GM19239 (cell line): ENCODE data around the gene CAPN11.

Source experiments
- DNase-seq: peaks from one replicate; pipeline ENCODE4 v3.0.0; 2011; ENCODE audit warnings: low spot score; ENCODE audit not compliant: insufficient read length
- FAIRE-seq: peaks from 2 replicates; lab custom pipeline; 2011; peaks lifted over from hg19 to GRCh38; lab: Jason Lieb, UNC

Gene CAPN11

DNA sequence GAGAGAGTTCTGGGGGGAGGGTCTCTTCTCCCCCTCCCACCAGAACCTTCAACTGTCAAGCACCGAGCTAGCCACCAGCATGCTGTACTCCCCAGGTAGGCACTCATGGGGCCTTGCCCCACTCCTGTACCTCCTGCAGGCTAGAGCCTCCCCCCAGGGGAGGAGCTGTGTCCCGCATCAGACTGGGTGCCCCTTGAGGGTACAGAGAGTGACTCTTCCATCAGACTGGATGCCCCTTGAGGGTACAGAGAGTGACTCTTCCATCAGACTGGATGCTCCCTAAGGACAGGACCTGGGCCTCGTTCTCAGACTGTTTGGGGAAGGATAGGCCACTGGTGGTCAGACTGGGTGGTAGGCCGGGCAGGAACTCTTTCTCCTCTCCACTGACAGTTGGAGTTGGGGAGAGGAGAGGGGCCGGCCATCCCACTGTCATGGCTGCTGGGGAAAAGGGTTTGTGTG lies at the start of gene CAPN11:
TSS of gene CAPN11 (plus strand) at position 51 of the 459 bp plus-strand sequence. CDS start at position 80, 29 bp downstream.
- FAIRE-seq = no peak
- no peak for DNase-seq

DNA sequence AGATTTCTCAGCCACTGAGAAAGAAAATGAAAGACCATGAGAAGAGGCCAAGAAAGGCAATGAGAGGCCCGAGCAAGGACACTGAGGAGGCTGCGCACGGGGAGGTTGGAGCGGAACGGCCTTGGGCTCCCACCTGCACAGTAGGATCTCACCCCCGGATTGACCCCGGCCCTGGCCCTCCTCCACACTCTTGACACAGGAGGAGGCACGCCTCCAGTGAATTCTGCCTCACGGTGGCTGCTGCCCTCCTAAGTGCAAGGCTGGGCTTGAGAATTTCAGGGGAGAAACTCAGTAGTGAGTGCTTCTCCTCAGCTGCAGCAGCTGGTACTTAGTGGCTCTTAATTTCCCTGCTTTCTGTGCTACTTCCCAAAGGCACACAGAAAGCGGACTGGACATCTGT lies 49.4 kb upstream of the CAPN11 start:
- FAIRE-seq = no peak
- no peak for DNase-seq

DNA sequence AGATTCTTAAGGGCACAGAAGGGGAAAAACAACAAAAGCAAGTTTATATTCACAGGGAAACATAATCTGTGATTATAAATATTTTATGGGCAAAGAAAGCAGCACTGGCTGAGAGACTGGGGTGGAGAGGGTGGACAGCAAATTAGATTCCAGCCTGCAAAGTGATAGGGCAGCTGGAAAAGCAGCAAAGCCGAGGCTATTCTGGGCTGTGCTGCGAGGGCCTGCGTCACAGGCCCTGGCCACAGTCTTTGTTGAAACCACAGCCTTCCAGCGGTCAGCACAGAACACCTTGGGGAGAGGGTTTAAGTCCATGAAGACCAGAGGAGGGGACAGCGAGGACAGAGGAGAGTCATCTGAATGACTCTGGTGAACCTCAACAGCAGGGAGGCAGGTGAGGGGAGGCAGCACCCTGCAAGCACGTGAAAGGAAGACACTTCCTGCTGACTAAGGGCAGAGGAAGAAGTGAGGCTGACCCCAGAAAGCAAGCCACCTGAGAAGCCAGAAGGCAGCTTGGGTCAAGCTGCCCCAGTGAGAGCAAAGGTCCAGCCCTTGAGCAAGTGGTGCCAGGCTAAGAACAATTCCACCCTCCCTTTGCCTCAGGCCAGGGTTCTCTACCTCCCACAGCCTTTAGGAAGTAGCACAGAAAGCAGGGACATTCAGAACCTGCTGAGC lies 48.5 kb upstream of the CAPN11 start:
- FAIRE-seq (no peak), DNase-seq (no peak)

DNA sequence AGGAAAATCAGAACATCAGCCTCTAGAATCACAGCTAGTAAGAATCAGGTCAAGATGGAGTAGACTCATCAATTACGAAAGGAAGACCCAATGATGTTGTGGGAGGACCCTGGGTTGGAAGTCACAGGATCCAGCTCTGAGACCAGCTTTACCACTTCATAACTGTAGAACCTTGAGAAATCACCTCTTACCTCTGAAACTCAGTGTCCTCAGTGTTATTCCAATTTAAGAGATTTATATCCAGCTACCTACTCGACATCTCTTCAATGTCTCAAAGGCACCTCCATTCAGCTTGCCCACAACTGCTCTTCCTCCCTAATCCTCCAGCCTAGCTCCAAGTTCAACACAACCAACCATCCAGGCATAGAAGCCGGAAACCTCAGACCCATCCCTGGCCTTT lies 47.7 kb upstream of the CAPN11 start:
- no peak for FAIRE-seq

DNA sequence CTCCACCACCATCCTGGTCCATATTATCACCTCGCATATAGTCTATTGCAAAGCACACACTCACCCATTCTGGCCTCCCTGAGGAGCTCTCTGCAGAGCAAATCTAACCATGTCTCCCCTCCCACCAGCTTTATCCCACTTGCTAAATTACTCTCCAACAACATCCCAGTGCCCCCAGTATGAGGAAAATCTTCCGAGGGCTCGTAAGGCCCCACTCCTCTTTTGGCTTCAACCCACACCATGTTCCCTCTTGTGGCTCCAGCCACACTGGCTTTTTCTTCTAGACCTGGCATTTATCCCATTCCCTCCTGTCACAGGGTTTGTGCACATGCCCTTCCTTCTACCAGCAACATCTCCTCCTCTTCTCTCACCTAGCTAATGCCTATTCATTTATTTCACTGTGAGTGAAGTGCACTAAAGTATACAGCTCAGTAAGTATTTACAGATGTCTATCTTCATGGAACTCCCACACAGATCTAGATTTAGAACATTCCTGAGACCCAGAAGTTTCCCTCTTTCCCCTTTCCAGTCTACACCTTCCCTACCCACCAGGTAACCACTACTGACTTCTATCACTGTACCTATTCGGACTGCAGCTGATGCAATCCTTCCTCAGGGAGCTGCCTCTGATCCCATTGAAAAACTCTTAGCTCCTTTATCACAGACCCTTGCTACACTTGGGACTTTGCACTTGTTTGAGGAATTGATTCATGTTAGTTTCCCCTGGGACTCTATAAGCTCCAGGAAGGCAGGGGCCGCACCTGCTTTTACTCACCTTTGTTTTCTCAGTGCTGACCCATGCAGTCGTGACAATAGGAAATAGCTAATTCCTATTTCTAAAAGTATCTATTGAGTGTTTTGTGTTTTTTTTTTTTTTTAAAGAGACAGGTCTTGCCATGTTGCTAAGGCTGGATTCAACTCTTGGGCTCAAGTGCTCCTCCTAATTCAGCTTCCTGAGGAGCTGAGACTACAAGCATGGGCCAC lies 46.9 kb upstream of the CAPN11 start:
- no peak for FAIRE-seq
- DNase-seq = no peak

More for the DNA sequence above, 47.7 kb upstream of the CAPN11 start:
- DNase-seq = no peak

DNA sequence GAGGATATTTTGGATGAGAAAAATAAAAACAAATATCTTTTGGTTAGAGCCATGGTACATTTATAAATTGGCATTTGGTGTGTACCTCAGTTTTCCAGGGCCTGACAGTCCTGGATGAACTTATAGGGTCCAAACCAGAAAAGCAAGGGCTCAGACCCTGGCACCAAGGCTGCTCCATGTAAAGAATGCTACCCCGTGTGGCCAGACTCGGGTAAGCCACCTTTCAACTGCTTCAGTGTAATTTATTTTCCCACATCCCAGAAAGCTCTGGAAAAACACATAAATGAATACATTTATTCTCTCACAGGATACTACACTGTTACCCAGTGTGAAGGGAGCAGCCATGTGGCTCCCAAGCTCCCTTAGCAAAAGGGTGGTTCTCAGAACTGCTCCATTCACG lies 45.2 kb upstream of the CAPN11 start:
- FAIRE-seq = no peak
- DNase-seq = no peak

DNA sequence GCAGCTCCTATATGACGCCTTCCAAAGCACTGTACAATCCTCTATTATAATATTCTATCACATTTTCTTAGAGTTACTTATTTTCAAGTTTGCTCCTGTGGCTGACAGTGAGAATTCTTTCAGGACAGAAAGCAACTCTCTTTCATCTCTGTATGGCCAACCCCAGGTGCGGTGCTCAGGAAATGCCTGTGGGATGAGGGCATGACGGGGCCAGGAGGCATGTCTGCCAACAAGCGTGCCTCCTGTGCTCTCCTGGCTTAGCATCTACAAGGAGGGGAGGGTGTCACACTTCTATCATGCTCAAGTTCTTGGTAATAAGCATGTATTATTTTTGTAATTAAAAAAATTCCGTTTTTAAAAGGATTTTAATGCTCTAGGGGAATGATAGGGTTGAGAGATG lies 42.8 kb upstream of the CAPN11 start:
- FAIRE-seq (no peak), DNase-seq (no peak)

DNA sequence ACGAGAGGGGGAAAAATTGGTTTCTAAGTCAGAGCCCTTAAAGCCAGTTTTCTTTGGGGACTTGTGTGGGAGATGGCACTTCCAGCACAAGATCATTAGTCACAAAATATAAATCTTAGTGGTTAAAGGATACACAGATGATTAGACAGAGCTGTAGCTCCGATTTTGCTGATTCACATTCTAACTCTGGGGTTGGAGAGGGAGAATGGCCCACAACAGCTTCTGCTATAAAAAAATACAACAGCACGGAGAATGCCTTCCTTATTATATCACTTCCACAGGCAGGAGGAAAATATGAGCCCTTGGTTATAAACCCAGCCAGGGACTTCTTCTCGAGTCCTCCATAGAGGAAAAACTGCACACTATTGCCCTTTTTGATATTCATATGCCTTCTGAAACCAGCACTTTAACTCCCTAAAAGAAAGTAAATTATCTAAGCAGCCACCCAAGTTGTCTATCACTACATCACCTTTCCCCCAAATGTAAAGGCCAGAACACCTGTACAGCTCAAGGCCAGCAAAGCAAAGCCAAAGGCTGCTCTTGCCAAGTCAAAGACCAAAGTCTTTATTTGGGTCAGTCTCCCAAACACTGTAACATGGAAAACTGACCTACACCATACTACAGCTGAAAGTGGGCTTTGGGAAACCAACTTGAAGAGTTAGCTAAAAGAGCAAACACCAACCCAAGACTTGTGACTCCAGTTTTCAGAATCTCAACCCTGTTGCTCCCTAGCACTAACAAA lies 41.8 kb upstream of the CAPN11 start:
- no peak for FAIRE-seq
- DNase-seq = no peak

DNA sequence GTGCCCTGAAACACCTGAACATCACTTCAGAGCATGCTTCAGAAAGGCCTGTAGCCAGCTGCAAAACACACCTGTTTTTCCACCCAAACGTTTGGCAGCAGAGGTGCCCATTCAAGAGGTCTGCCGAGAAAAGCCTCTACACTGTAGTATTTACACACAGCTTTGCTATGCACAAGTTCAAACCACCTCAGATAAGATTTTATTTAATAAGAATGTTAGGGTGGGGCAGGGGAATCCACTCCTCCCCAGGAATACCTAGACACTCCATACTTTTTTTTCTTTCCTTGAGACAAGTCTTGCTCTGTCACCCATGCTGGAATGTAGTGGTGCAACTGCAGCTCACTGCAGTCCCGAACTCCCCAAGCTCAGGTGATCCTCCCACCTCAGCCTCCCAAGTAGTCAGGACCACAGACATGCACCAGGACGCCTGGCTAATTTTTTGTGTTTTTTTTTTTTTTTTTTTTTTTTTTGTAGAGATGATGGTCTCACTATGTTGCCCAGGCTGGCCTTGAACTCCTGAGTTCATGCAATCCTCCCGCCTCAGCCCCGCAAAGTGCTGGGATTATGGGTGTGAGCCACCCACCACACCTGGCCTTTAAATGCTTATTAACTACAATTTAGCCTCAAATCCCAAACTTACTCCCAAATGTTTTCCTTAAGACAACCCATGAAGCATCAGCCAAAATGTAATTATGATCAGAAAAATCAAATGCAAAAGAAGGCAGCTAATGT lies 41.1 kb upstream of the CAPN11 start:
- DNase-seq = no peak
- FAIRE-seq = no peak

DNA sequence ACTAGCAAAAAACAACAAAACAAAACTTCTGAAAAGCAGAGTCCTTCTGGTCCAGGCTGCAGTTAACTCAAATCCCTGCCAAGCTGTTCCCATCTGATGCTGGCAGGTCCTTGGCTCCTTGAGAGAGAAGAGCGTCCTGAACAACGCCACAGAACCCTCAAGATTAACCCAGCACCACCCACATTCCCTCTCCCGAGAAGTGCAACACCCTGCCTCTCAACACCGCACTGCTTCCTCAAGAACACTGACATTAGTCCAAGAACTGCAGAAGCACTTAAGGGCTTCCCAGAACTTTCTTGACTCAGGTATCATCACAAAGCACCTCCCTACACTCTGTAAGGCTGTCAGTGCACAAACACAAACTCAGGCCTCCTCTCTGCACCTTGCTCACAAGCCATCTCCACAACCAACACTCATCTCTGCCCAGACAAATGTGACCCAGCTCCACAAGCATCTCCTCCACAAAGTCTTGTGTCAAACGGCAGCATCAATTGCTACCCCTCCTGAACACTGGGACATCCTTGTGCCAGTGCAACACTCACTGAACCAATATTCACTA lies 38.8 kb upstream of the CAPN11 start:
- FAIRE-seq (no peak), DNase-seq (no peak)

DNA sequence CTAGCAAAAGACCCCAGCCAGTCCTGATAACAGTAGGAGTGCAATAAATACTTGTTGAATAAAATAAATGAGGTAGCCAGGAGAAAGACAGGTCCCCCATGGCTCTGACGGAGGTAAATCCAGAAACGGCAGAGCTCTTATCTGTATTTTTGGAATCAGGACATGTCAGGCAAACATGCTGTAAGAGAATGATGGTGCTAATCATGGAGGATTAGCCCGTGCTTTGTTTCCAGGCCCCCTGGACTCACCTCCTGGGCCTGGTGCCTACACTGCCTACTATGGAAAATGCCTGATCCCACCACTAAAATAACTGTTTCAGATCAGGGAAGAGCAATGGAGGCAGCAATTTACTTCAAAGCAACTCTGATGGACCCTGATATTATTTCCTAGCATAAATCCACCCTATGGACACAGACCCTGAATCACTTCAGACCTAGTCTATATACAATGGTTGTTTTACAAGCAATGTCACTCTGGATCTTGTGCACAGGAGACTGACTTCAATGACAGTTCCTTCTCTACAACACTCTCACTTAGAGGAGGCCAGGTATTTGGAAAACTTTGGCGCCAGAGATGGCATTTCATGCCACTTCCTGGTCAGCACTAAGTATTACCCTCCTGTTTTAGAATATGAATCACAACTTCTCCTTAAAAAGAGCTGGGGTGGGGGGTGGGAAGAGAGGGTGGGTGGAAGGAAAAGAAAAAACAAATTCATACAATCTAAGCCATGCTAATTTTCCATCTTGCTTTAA lies 37.8 kb upstream of the CAPN11 start:
- FAIRE-seq (no peak), DNase-seq (no peak)

DNA sequence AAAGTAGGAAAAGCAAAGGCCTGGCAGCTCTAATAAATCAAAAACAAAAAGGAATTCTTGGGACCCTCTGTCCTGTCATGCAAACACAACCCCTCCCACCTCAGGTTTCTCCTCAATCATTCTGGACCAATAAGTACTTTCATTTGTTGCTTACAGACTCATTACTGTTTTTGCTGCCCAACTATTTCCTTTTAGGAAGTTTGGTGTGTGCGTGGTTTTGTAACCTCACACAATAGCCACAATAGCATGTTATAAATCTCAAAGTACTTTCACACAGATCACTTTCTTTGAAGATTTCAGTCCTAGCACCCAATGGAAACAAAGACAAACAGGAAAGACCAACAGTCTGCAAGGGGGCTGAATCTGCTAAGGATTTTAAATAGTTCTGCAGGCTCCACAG lies 35.8 kb upstream of the CAPN11 start:
- no peak for FAIRE-seq
- no peak for DNase-seq

DNA sequence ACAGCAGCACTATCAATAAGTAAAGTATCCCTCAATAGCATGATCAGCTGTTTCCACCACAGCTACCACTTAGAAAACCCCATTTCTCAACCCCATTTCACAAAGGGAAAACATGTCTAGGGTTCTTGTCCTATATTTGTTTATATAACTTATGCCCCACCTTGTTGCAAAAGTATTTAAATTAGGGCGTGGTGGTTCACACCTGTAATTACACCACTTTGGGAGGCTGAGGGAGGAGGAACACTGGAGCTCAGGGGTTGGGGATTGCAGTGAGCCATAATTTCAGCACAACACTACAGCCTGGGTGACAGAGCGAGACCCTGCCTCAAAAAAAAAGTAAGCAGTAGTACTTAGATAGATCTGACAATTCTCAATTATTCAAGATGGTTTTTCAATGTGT lies 35.1 kb upstream of the CAPN11 start:
- no peak for FAIRE-seq
- DNase-seq = no peak

DNA sequence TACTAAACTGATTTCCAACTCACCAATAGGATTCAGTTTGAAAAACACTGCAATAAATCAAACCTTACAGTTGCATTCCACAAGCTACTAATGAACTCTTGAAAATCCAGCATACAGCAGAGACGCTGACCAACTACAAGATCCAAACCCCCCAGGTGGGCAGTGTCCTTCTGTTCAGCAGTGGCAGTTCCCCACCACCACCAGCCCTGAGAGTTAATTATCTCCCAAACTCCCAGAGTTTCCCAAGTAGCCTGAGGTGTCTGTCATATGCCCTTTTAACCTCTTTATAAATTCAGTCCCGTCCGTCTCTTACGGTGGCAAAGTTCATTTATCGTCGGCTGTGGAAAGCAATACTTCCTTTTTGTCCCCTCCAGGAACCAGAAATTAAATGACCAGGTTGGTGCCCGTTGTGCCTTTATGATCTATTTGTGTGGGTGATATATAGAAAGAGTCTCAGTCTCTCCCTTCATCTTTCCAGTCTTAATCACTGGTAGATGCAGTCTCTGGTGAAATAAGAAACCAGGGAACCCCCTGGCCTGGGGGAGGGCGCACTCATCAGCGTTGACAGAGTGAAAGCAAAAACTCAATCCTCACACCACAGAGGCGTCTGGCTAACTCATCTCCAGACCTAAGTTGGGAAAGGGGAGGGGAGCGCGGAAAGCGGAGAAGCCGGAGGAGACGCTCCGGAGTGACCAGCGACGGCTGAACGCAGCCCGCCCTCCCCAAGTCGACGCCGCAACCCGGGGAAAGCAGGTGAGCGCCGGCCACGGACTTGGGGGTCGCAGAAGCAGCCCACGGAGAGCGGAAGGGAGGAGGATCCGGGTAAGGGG lies 32.1 kb upstream of the CAPN11 start:
- DNase-seq (peak; percentile 51), FAIRE-seq (peak; percentile 64)

DNA sequence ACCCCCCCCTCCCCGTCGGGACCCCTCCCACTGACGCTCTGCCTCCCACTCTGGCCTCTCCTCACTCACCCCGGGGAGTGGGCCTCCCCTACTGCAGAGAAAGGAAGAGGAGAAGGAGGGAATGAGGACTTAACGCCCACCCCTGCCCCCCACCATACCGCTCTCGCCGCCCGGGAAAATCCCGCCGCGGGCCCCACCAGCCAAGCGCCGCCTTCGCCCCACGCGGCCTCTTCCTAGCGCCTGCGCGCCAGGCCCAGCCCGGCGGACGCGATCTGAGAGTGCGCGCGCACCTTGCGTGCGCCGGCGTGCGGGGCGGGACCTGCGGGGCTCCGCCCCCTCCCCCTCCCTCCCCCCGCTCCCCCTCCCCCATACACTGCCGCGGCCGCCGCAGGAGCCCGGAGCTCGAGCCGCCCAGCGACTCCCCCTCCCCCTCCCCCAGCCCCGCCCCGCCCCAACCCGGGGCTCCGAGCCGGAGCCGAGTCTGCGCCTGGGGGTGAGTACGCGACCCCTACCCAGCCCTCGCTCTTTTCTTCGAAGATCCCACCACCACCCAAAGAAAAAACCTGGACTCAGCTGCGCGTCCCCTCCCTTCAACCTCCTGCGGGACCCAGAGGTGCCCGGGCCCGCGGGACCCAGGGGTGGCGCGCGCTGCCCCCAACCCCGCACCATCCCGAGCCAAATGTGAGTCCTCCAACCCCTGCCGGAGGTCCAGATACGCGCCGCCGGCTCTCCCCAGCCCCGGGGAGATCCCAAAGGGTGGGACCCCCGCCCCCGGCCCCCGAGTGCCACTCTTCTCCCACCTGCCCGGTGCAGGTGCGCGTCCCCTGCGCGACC lies 31.2 kb upstream of the CAPN11 start, which contains the start of the genes MRPL14 and TMEM63B:
TSS of gene MRPL14 (minus strand) at position 267 of the 834 bp plus-strand sequence. CDS start 10,841 bp downstream, outside the sequence.
TSS of gene TMEM63B (plus strand) at position 369 of the 834 bp plus-strand sequence. CDS start 7,031 bp downstream, outside the sequence.
- DNase-seq (peak; percentile 96), FAIRE-seq (peak; percentile 8)

DNA sequence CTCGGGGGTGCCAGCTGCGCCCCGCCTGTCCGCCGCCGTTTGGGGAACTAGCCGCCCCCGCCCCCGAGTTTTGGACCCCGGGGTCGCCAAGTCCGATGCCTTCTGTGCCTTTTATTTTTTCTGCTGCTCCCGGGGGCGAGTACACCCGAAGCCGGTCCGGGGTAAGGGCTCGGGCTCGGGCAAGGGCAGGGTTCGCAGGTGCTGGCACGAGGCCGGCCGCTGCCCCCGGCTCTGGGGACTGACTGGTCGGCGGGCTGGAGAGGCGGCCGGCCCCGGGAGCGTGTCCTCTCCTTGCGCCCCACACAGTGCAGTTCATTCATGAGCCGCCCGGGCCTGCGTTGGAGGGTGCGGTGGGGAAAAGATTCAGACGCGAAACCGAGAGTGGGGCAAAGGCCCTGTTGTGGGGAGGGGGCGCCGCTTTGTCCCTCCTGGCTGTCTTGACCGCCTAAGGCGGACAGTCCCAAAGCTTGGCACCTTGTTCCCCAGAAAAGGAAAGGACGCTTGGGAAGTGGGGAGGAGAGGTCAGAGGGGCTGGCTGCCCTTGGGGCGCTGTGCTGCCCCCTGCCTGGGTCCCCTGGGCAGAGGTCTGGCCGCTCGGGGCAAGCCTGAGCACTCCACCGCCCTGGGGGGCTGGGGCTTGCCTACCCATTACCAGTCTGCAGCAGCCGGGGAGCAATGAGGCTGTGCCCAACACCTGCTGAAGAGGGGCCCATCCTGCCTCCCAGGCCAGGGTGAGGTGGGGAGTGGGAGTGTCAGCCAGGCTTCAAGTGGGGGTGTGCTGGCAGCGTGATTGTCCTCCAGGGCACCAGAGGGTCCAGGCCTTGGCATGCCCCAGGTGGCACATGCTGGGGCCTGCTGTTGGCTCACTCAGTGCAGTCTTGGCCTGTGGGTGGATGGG lies 30.4 kb upstream of the CAPN11 start:
- DNase-seq = no peak
- FAIRE-seq = no peak
